CD1c-positive myeloid dendritic cell (primary cell): ENCODE results near the gene PDCD4.

Experiments
- DNase-seq: peaks from one replicate; pipeline ENCODE4 v3.0.0-alpha.2; 2016; ENCODE audit errors: extremely low spot score

Gene PDCD4

DNA sequence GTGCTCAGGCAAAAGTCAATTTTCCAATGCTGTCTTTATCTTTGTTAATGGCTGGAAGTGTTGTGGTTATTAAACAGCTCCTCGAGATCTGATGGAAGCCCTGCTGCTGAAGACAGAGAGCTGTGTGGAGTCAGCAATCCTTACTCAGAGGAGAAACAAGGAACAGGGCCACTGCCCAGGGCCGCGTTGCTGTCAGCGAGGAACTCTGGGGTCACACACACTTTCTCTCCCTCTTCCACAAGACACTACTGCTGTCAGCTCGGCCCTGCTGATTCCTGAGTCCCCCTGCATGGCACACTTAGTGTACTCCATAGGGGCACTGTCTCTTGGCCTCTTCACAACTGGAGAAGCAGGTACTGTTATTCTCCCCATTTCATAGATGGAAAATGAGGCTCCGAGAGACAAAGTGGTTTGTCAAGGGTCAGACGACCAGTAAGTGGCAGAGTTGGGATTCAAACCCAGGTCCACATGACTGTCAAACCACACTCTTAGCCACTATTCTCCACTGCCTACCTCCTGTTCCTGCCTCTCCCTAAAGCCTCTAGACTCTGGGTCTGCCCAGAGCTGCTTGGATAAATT is 29.3 kb upstream of the PDCD4 start:
- no peak for DNase-seq

DNA sequence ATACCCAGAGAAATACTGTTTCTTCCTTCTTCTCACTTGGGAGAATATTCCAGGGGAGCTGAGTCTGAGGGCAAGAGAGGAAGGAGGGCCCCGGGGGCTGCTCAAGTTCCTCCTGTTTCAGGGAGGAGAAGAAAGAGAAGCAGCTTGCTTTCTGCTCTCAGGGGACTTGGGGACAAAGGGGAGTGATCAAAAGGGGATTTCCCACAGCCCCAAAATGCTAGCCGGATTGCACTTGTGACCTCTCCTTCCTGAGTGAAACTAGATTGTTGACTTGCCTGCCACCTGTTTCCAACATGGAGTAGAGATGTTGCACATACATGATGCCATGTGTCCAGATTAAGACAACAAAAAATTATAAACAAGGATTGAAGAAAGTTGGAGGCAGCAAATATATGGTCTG is 28.7 kb upstream of the PDCD4 start:
- peak; percentile 65 for DNase-seq

DNA sequence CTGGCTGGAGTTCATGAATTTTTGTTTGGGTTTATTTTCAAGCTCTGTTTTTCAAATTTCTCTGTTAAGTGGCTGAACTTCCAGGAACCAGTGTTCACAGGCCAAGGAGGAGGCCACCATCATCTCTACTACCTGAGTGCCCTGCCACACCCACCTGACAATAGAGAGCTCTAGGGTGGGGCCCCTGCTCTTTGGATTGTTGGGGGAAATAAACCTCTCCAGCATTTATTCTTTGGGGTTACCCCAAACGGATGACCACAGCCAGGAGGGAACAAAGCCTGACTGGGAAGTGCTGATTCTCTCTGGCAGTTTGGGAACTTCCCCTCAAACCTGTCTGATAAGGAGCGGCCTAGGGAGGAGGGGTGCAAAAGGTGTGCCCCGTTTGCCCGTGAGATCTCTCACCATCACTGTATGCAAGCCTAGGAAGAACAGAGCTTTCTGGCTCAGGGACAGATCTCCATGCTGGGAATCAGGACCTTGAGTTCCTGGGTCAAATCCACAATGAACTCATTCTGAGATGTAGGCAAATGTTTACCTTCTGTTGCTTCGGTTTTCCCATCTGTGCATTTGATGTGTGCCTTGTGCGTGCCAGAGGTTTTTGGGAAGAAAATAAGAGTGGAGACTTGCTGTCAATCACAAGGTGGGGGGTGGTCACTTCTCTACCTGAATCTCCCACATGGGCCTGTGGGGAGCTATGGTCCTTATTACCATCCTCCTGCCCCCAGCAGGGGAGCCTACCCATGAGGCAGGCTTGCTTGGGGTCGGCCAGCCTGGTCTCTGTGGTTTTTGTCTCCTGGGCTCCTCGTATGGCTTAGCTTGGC is 27.7 kb upstream of the PDCD4 start:
- DNase-seq: no peak

- no peak for DNase-seq
Observed at GRCh38 chr10:110844617-110844881, 27.2 kb upstream of the PDCD4 start.

DNA sequence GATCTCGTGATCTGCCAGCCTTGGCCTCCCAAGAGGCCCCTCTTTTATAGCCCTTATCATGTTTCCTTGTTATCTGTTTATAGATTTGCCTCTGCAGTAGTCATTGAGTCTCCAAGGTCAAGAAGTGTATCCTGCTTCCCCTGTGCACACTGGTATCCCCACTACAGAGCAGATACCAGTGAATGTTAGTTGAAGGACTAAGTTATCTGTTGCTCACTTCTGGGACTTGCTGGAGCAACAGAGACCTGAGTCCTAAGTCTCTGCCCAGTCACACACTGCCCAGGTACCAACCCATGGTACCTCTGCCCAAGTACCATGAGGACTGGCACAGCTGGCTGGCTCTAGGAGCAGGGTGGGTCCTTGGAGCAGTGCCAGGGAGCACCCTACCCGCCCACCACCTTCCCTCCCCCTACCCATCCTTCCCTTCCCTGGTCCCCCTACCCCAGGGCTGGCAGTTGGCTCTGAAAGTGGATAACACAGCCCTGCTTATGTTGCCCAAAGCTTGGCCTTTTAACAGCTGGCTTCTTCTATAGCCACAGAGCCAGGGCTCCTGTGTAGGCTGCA is 26.5 kb upstream of the PDCD4 start:
- no peak for DNase-seq

GRCh38 chr10:110845756-110846620 is 25.7 kb upstream of the PDCD4 start:
- no peak for DNase-seq

GRCh38 chr10:110847374-110847773 is 24.4 kb upstream of the PDCD4 start:
- DNase-seq: no peak

GRCh38 chr10:110848106-110848505 is 23.6 kb upstream of the PDCD4 start:
- no peak for DNase-seq

DNA sequence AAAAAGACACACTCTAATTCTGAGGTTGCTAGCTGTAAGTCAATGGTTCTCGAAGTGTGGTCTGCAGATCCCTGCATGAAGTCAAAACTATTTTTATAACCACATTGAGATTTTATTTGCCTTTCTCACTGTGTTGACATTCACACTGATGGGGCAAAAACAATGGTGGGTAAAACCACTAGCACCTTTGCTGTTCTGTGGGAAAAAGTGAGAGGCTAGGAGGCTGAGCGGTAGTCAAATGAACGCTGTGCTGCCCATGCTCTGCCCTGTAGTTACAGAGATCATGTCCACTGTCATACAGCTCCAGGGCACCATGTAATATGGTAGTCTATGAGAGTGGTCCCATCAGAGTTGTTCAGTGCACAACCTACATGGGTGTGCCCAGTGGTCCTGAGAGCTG is 21.6 kb upstream of the PDCD4 start:
- no peak for DNase-seq

GRCh38 chr10:110851020-110851612 is 20.6 kb upstream of the PDCD4 start:
- no peak for DNase-seq

GRCh38 chr10:110852255-110852896 is 19.4 kb upstream of the PDCD4 start:
- no peak for DNase-seq

DNA sequence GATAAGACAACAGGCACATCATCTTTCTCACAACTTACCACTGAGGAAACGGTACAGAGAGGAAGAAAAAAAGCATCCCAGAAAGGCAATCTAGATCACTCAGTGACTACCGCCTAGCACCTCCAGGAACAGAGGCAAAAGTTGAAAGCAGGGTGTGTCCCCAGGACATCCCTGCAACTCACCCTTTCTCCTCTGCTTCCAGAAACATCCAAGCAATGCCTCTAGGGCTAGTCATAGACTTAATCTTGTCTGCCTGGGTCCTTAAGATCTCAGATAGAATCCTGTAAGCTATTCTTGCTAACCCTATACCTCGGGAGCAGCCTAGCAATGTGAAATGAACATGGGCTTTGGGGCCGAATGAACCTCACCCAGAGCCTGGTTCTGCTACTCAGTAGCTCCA is 18.8 kb upstream of the PDCD4 start:
- DNase-seq: no peak

- no peak for DNase-seq
Observed at GRCh38 chr10:110853921-110854605, 17.7 kb upstream of the PDCD4 start.

GRCh38 chr10:110857265-110858171 is 14.2 kb upstream of the PDCD4 start:
- DNase-seq: peak; percentile 57

- no peak for DNase-seq
Observed at GRCh38 chr10:110858297-110858934, 13.3 kb upstream of the PDCD4 start.

GRCh38 chr10:110859206-110859972 is 12.3 kb upstream of the PDCD4 start:
- DNase-seq: no peak

DNA sequence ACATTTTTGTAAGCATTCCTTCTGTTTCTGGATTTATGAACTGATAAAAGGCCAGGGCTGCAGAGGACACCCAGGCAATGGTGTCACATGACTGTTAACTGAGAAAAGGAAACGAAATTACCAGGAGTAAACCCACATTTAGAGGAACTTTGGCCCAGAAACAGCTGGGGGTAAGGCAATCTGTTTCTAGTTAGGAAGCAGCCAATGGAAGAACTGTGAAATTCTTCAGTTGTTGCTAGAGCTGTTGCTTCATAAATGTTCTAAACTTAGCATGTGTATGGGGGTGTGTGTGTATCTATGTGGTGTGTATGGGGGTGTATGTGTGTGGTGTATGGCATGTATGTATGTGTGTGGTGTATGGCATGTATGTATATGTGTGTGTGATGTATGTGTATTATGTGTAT is 11.8 kb upstream of the PDCD4 start:
- peak; percentile 86 for DNase-seq

DNA sequence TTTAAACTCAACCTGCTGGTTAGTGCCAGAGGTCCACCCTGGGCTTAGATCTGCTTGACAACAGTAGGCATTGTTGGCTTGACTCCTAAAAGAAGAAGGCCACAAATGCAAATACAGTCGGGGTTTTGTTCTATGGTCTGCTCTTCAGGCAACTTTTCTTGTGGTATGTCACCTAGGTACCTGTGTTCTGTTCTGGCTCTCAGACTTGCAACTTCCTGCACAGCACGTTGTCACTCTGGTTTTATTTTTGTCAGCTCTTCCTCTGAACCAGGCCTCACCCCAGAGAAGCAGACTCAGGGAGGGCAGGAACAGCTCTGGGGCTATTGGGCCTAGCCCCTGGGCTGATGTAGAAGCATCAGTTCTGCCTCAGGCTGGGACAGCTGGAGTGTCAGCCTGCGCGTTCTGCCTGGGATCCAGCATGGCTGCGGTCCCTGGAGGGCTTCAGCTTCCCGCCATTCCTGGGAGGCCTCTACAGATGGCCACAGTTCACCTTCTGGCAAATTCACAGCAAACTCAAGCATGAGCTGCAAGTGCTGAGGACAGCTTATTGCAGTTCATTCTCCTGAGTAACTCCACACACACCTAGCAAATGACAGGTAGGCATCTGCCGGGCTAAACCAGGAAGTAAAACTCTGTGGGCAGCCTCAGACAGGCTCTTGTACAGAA is 11.0 kb upstream of the PDCD4 start:
- peak; percentile 42 for DNase-seq
